NT2/D1 (cell line): ENCODE measurements around the gene CSF1R.
A peak's percentile ranks its signal among the peaks of the same experiment; 100 is the strongest.

Source experiments
- DNase-seq: peaks from one replicate; pipeline ENCODE4 v3.0.0-alpha.2; 2011; ENCODE audit warnings: low read depth, low spot score
- H3K27me3 ChIP-seq: 2 replicates; pipeline ENCODE4 v1.6.0; 2011; ENCODE audit warnings: mild to moderate bottlenecking; ENCODE audit not compliant: insufficient read length, insufficient read depth
- H3K36me3 ChIP-seq: 2 replicates; pipeline ENCODE4 v1.6.1; 2011; ENCODE audit warnings: mild to moderate bottlenecking, low read length, mixed read lengths; ENCODE audit not compliant: insufficient read depth, insufficient read length
- H3K4me1 ChIP-seq: 2 replicates; pipeline ENCODE4 v1.5.1; 2011; ENCODE audit not compliant: insufficient read depth, insufficient read length
- H3K4me3 ChIP-seq: 2 replicates; pipeline ENCODE4 v1.5.1; 2011; ENCODE audit warnings: low read depth; ENCODE audit not compliant: insufficient read length
- H3K9ac ChIP-seq: 2 replicates; pipeline ENCODE4 v1.6.0; 2011; ENCODE audit warnings: low read depth; ENCODE audit not compliant: insufficient read length
- H3K9me3 ChIP-seq: 2 replicates; pipeline ENCODE4 v1.5.1; 2011; ENCODE audit warnings: mild to moderate bottlenecking, low read length; ENCODE audit not compliant: insufficient read depth
- SUZ12 ChIP-seq: IDR thresholded peaks from 2 replicates; pipeline ENCODE4 v1.6.1; 2011; ENCODE audit not compliant: insufficient read length, insufficient read depth; ENCODE audit errors: extremely low read depth
- YY1 ChIP-seq: IDR thresholded peaks from 2 replicates; pipeline ENCODE4 v1.6.1; 2011; ENCODE audit not compliant: insufficient read length, insufficient read depth
- ZNF274 ChIP-seq: IDR thresholded peaks from 2 replicates; pipeline ENCODE4 v1.6.1; 2011; ENCODE audit warnings: mild to moderate bottlenecking, low read depth, low read length

The CSF1R gene

DNA sequence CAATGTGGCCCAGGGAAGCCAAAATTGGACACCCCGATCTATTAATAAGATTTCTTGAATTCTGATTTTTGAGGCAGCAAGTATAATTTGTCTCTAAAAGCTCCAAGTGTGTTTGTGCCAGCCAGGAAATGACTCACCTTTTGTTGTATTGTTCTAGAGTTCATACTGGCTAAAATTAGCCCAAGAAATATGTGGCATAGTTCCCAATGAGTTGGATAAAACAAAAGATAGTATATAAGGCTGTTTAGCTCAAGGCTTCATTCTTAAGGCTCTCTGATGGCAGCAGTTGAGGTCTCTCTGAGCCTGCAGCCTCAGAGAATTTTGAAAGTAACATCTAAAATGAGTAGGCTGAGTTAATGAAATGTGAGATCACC is 64.2 kb downstream of the CSF1R start:
- H3K9me3 ChIP-seq = no peaks in the 10 kb centered on the region
- H3K4me3 ChIP-seq = no peak overlapping the region

DNA sequence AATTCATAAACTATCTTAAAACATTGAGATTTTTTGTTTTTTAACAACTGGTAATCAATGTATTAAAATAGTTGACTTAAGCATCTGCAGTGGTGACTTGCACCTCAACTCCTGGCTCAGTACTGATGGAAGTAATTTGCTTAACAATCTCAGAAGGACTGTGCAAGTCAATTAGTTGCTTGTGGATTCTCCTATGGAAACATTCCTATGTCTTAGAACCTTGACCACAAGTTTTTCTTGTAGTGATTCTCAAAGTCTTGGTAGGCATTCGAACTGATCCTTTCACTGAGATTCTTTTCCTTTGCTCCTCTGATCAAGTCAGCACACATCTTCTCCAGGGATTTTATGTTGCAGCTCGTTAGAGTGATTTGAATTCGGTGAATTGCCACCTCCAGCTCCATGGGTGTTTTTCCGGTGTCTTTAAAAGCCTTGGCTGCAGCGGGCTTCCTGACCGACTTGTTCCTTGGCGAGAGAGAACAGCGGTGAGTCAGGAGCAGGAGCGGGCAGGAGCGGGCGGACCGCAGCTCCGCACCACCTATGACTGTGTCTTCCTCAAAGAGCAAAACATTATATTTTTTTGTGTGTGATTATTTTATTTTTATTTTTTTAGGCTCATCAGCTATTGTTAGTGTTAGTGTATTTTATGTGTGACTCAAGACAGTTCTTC is 64.7 kb downstream of the CSF1R start:
- peaks cover 70% of the 10 kb centered on the region for H3K36me3 ChIP-seq
- peak; percentile 56 for DNase-seq
- TF ChIP-seq SUZ12 = no peak
- no peak for TF ChIP-seq YY1
- TF ChIP-seq ZNF274 = no peak
- no peak overlapping the region for H3K9ac ChIP-seq
- H3K27me3 ChIP-seq = no peaks in the 10 kb centered on the region
- H3K9me3 ChIP-seq = no peaks in the 10 kb centered on the region
- no peak overlapping the region for H3K4me3 ChIP-seq
- no peaks in the 10 kb centered on the region for H3K4me1 ChIP-seq

More for the DNA sequence above, 64.2 kb downstream of the CSF1R start:
- Histone ChIP-seq H3K27me3 (no peaks in the 10 kb centered on the region), H3K36me3 (peaks cover 73% of the 10 kb centered on the region), H3K9ac (no peak overlapping the region), H3K4me1 (no peaks in the 10 kb centered on the region)
- no peak for DNase-seq
- TF ChIP-seq ZNF274 (no peak), SUZ12 (no peak)

DNA sequence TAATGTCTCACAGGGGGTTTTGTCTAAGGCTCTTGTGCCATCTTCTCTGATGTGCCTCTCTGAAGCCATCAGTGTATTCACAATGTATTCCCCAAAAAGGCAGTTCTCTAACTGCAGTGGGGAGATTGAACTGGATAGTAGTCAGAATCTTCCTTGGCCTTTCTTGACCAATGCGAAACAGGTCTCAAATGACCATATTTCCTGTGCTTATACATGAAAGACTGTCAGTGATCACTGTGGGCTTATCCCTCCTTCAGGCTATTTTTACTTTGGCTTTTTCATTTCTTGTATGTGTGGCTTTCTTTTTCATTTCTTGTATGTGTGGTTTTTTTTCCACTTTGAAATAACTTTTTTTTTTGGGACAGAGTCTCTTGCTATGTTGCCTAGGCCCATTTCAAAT is 66.1 kb downstream of the CSF1R start:
- Histone ChIP-seq H3K9ac (no peak overlapping the region), H3K9me3 (peaks cover 5% of the 10 kb centered on the region; the same call in 1 of the 2 replicates), H3K4me1 (no peaks in the 10 kb centered on the region), H3K36me3 (peaks cover 70% of the 10 kb centered on the region), H3K4me3 (no peak overlapping the region), H3K27me3 (no peaks in the 10 kb centered on the region)
- TF ChIP-seq SUZ12 = no peak
- no peak for TF ChIP-seq YY1
- no peak for TF ChIP-seq ZNF274
- DNase-seq = no peak

DNA sequence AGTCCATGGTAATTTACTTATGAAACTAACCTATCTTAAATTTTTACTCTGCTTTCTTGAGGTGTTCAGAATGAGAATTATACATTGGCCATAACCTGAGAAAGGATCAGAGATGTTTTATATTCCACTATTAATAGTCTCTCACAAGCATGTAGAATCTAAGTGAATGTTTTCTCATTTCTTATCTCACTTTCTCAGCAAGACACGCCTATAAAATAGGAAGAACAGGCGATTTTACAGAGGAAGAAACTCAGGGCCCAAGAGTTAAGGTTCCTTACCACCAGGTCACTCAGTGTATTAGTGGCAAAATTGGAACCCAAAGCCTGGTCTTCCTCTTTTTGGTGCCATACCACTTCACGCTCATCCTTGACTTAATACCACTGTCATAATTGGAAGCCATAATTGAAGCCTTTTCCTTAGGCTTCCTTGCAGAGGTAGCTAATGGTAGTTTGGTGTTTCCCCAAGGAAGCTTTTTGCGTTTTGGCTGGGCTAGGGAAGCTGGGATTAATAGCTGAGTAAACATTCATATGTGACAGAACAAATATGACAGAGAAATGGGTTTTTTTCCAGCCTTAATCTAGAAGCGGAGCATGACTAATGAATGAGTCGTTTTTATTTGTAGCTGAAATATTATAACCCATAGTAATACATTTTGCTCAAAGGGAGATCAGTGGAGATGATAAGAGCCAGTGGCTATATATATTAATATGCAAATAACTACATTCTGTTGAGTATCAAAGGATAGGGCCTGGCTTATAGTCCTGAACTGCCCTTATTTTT is 68.9 kb downstream of the CSF1R start:
- H3K4me1 ChIP-seq = no peaks in the 10 kb centered on the region
- no peak for DNase-seq
- no peak overlapping the region for H3K4me3 ChIP-seq
- peaks cover 5% of the 10 kb centered on the region; the same call in 1 of the 2 replicates for H3K9me3 ChIP-seq
- TF ChIP-seq YY1 = no peak
- TF ChIP-seq SUZ12 = no peak
- no peak for TF ChIP-seq ZNF274
- no peaks in the 10 kb centered on the region for H3K27me3 ChIP-seq
- H3K9ac ChIP-seq = no peak overlapping the region
- H3K36me3 ChIP-seq = peaks cover 71% of the 10 kb centered on the region

DNA sequence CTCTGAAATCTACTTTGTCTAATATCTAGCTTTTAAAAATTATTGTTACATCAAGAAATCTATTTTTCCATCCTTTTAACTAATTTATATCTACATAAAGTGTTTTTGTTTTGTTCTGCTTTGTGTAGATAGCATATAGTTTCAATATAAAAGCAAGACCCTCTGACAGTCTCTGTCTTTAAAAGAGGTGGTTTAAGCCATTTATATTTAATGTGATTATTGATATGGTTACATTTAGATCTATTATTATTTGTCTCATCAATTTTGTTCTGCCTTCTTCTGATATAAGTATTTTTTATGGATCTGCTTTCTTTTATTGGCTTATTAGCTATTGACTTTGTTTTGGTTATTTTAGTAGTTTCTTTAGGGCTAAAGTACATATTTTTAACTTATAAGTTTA is 69.8 kb downstream of the CSF1R start:
- no peak overlapping the region for H3K4me3 ChIP-seq
- H3K9me3 ChIP-seq = peaks cover 5% of the 10 kb centered on the region; the same call in 1 of the 2 replicates
- H3K36me3 ChIP-seq = peaks cover 79% of the 10 kb centered on the region
- H3K9ac ChIP-seq = no peak overlapping the region
- DNase-seq = no peak
- H3K27me3 ChIP-seq = no peaks in the 10 kb centered on the region
- no peaks in the 10 kb centered on the region for H3K4me1 ChIP-seq
- no peak for TF ChIP-seq YY1
- TF ChIP-seq SUZ12 = no peak
- TF ChIP-seq ZNF274 = no peak

DNA sequence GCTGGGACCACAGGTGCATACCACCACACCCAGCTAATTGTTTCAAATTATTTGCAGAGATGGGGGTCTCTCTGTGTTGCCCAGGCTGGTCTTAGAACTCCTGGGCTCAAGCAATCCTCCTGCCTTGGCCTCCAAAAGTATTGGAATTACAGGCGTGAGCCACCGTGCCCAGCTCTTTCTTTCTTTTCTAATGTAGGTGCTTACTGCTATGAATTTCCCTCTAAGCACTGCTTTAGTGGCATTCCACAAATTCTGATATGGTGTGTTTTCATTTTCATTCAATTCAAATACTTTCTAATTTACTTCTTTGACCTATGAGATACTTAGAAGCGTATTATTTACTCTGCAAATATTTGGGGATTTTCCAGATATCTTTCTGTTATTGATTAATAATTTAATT is 70.9 kb downstream of the CSF1R start:
- no peak for TF ChIP-seq SUZ12
- no peak for TF ChIP-seq YY1
- no peak for TF ChIP-seq ZNF274
- H3K27me3 ChIP-seq = no peaks in the 10 kb centered on the region
- H3K9ac ChIP-seq = no peak overlapping the region
- no peaks in the 10 kb centered on the region for H3K4me1 ChIP-seq
- H3K36me3 ChIP-seq = peaks cover 80% of the 10 kb centered on the region
- no peak for DNase-seq
- H3K9me3 ChIP-seq = peaks cover 5% of the 10 kb centered on the region; the same call in 1 of the 2 replicates
- H3K4me3 ChIP-seq = no peak overlapping the region

DNA sequence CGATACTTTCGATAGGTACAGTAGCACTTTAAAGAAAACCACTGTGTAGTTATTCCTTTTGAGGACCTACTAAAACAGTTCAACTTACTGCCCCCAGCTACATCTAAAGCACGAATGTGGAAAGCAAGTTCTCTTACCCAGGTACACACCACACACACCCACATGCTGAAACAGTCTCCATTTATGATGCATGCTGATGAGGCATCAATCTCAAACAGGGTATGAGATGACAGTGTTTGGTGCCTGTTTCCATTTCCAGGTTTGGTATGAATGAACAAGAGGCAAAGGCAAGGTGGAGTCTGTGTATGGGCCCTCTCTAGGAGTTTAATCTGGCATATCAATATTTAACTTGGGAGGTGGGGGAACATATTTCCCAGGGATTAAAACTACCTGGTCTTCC is 71.9 kb downstream of the CSF1R start:
- DNase-seq = no peak
- peaks cover 81% of the 10 kb centered on the region for H3K36me3 ChIP-seq
- no peaks in the 10 kb centered on the region for H3K4me1 ChIP-seq
- H3K9ac ChIP-seq = no peak overlapping the region
- H3K9me3 ChIP-seq = peaks cover 5% of the 10 kb centered on the region; the same call in 1 of the 2 replicates
- no peaks in the 10 kb centered on the region for H3K27me3 ChIP-seq
- no peak for TF ChIP-seq SUZ12
- no peak for TF ChIP-seq ZNF274
- no peak for TF ChIP-seq YY1
- H3K4me3 ChIP-seq = no peak overlapping the region
